HG02763 (cell line): ENCODE data around the gene CTRL.

Source experiments
- ATAC-seq: cut with Tn5 transposase; IDR thresholded peaks from one replicate; pipeline ENCODE4 v1.9.1; 2021; ENCODE audit warnings: mild to moderate bottlenecking, moderate library complexity; ENCODE audit not compliant: unreplicated experiment

Gene CTRL

DNA sequence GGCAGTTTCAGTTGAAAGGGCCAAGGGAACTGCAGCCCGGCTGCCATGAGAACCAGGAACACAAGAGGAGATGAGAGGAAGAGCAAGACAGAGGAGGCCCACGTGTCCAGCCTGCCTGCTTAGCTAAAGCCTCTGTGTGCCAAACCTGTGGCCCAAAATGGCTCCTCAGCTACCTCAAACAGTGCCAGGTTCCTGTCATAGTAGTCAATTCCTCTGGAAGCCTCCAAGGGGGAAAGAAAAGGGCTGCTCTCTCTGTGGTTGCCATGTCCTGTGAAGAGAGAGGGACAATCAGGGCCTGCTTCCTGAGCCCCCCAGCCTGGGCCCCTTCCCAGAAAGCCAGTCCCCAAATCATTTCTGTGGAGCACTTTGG lies 31.6 kb upstream of the CTRL start:
- ATAC-seq, result no peak

DNA sequence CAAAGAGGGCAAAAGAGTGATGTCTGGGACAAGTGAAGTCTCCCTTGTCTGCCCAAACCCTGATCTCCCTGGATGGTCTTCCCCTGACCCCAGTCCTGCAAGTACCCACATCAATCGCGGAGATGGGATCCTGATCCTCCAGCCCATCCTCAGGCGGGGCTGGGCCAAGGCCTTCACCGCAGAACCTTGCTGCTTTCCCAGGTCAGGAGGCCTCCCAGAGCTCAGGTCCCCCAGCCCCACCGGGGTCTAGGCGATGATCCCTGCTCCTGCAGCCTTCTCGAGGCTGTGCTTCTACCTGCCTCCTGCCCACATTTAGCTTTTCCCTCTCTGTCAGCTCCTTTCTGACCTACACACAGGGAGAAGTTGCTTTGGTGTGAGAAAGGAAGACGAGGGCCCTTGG lies 30.5 kb upstream of the CTRL start:
- no peak for ATAC-seq

DNA sequence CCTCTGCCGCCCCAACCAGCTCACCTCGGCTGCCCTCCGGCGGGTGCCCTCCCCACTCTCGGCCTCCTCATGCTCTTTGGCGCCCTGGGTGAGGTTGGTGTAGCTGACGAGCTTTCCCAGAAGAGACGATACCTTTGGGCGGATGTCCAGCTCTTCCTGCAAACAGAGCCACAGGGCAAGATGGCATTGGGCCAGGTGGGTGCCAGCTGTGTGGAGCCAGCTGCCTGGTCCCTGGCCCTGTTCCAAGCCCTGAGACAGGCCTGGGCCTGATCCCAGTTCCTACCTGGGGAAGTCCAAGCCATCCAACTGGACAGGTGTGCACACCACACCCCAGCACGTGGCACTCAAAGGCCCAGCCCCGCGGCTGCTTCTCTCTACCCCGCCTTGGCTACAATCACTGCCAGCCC lies 29.9 kb upstream of the CTRL start:
- ATAC-seq, result no peak

GRCh38 chr16:67959536-67960329 lies 28.1 kb upstream of the CTRL start:
- no peak for ATAC-seq

DNA sequence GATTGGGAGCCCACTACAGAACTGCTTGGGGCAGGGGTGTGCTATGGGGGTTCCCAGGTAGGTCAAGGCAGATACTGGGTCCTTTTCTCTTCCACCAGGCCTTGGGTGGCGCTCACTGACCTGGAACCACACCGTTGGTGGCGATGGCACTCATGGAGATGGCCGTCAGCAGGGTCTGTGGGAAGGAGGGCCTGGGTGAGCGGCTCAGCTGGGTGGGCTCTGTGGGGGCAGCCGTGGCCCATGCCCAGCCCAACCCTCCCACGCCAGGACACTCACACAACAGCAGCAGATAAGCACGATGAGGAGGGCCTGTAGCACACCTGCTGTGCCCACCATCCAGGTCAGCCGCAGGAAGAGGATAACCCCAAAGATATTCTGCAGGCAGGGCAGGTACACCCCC lies 26.0 kb upstream of the CTRL start:
- no peak for ATAC-seq

DNA sequence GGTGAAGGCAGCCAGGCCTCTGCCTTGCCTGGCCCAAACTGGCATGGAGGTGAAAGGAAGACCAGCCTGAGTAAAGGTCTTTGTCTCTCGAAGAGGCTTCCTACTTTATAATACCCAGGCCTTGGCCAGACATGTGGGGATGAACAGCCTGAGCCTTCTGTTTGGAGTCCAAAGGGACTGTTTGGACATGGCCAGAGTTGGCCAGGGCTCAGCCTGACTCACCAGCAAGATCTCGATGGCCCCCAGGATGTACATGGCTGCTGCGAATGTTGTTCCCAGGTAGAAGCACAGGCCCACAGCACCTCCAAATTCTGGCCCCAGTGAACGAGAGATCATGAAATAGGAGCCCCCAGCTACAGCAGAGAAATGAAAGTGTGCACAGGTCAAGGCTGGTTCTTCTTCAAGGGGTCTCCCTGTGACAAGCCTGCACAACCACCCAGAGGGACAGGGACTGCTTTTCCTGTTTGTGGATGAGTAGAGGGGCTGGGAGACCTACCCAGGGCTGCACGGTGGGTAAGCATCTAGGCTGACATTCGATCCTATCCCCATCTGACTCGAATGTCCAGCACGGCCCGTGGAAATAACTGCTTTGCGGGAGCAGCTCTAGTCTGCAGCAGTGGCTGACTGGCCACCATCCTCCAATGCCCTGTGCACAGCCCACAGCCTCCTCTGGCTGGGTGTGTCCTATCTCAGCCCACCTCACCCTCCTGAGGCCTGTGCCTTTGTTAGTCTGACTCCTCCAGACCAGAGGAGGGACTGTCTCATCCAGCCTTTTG lies 22.9 kb upstream of the CTRL start:
- ATAC-seq, result no peak

DNA sequence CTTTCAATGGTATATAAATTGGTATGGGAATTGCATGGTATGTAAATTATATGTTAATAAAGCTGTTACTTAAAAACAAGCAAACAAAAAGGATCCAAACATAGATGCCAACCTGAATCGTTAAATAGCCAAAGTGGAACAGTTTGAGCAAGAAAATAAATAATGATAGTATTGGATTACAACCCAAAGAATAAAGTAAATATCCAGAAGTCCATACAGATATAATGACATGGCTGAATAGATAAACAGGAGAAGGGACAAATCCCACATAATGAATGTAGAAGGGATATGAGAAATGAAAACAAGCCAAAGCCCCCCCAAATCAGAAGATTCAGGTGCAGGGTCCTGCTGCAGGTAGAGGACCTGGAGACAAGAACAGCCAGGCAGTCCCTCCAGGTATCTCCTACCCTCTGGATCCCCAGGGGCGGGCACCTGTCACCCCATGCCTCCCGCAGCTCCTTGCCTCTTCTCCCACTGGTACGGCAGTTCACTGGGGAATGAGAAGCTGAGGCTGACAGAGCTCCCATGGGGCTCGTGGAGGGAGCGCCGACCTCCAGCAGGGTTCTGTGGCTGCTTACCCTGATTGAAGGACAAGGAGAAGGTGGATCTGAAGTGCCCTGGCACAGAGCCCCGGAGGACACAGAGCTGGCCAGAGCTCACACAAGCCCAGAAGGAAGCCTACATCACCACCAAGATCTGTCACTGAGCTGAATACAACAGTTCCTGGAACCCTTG lies 22.1 kb upstream of the CTRL start:
- no peak for ATAC-seq

DNA sequence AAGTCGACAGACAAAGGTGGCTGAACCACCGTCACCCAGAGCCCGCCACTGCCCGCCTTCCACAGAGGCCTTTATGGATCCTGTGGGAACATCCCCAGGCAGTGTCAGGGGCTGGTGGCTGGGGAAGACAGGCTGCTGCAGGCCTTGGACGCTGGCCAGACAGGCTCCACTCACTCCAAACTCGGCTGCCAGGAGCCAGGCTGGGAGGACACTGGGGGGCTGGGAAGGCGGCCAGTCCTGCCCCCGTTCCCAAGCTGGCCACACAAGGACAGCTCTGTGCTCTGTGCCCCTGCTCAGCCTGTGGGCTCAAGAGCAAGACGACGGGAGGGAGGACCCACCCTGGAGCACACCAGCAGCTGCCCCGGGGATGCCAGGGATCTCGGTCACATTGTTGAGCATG lies 19.8 kb upstream of the CTRL start:
- no peak for ATAC-seq

DNA sequence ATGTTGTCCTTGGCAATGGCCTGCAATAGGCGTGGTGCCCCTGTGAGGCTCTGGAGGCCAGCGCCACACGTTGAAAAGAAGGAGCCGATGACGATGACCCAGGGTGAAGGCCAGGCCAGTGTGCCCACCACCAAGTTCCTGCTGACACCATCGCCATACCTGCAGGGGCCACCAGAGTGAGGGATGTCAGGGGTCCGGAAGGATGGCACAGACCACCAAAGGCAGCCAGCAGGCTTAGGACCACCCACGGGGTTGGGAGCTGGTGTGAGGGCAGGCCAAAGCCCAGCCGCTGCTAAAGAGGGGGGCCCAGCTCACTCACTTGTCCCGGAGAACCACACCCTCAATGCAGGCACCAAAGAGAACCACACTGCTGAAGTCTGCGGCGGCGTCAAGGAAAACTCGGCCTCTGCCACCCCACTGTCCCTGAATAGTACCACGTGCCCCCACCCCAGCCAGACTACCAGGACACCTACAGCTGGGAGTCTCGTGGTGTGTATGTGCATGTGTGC lies 18.7 kb upstream of the CTRL start:
- no peak for ATAC-seq

GRCh38 chr16:67949645-67950044 lies 18.0 kb upstream of the CTRL start:
- ATAC-seq, result no peak

DNA sequence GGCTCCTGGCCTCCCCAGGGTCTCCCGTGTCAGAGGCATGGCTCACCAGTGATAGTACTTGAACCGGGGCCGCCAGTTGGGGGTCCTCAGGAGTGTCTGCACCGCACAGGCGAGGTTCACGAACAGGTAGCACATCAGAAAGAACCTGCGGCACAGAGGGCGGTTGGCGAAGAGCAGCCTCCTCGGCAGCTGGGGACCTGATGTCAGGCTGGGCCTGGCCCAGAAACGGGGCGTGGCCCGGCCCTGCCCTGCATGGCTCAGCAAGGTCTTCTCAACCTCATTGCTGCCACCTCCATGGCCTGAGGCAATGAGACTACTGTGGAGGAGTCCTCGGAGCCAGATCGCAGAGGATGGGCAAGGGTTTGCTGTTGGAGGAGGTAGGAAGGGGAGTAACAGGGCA lies 16.4 kb upstream of the CTRL start:
- ATAC-seq, result no peak

- no peak for ATAC-seq
These were observed 15.4 kb upstream of the CTRL start for GRCh38 chr16:67946966-67947558.

- ATAC-seq, result no peak
These were observed 14.5 kb upstream of the CTRL start for GRCh38 chr16:67946128-67946569.

GRCh38 chr16:67945392-67945933 lies 13.8 kb upstream of the CTRL start:
- no peak for ATAC-seq

- no peak for ATAC-seq
These were observed 13.2 kb upstream of the CTRL start for GRCh38 chr16:67944690-67945391.

- no peak for ATAC-seq
These were observed 12.2 kb upstream of the CTRL start, which contains the start of gene LCAT for GRCh38 chr16:67943619-67944504. TSS of gene LCAT (minus strand) at chr16:67944120. CDS start at chr16:67944101, 19 bp downstream.

- no peak for ATAC-seq
These were observed 11.6 kb upstream of the CTRL start for GRCh38 chr16:67943256-67943618.

- no peak for ATAC-seq
These were observed 11.0 kb upstream of the CTRL start for GRCh38 chr16:67942510-67943255.

- ATAC-seq, result no peak
These were observed 10.5 kb upstream of the CTRL start for GRCh38 chr16:67942200-67942509.
